Keratinocyte (primary cell): ENCODE results near the gene AHRR. TPM values are rescaled to one million over a fixed set of nuclear protein-coding genes. Genes with fewer than 3 reads are reported as not detected.

Experiments used
- DNase-seq: peaks from one replicate; pipeline ENCODE4 v3.0.0-alpha.2; 2011; ENCODE audit warnings: low read depth, missing footprints, low spot score
- FAIRE-seq: peaks from 2 replicates; lab custom pipeline; 2011; peaks lifted over from hg19 to GRCh38; lab: Jason Lieb, UNC
- H2AFZ ChIP-seq: 2 replicates; pipeline ENCODE4 v1.6.0; 2012; ENCODE audit warnings: low read length, control low read depth, inconsistent platforms; ENCODE audit not compliant: control insufficient read depth
- H3K27ac ChIP-seq: 2 replicates; pipeline ENCODE4 v1.5.1; 2011; ENCODE audit warnings: low read length; ENCODE audit not compliant: control insufficient read depth, insufficient read depth
- H3K27me3 ChIP-seq: 3 replicates; pipeline ENCODE4 v1.6.0; 2011; ENCODE audit warnings: low read length; ENCODE audit not compliant: control insufficient read depth, insufficient read depth; ENCODE audit errors: extremely low read depth
- H3K36me3 ChIP-seq, 2 experiments: 2 replicates in 1 of 2; 3 replicates in 1 of 2; pipeline ENCODE4 v1.5.1; 2011; ENCODE audit warnings: low read length in 2 of 2, mild to moderate bottlenecking in 1 of 2; ENCODE audit not compliant: control insufficient read depth in 2 of 2, insufficient read depth in 2 of 2; ENCODE audit errors: extremely low read depth in 1 of 2
- H3K4me1 ChIP-seq: 3 replicates; pipeline ENCODE4 v1.5.1; 2011; ENCODE audit warnings: low read length; ENCODE audit not compliant: control insufficient read depth, insufficient read depth; ENCODE audit errors: extremely low read depth
- H3K4me2 ChIP-seq: 3 replicates; pipeline ENCODE4 v1.6.0; 2011; ENCODE audit warnings: low read depth, low read length; ENCODE audit not compliant: control insufficient read depth, insufficient read depth; ENCODE audit errors: extremely low read depth
- H3K4me3 ChIP-seq, 3 experiments: fragments of 200-600 bp in 1 of 3; sonication (generic) in 1 of 3; 2 replicates in 2 of 3; 3 replicates in 1 of 3; pipeline ENCODE4 v1.5.1; 2011 to 2016; ENCODE audit warnings: low read length in 3 of 3, mild to moderate bottlenecking in 3 of 3, control low read depth in 2 of 3, inconsistent platforms in 1 of 3, low read depth in 1 of 3, mixed read lengths in 1 of 3, mixed run types in 1 of 3, moderate library complexity in 1 of 3; ENCODE audit not compliant: control insufficient read depth in 2 of 3, insufficient read depth in 2 of 3; ENCODE audit errors: extremely low read depth in 1 of 3
- H3K79me2 ChIP-seq: 2 replicates; pipeline ENCODE4 v1.6.0; 2012; ENCODE audit warnings: low read length; ENCODE audit not compliant: control insufficient read depth, insufficient read depth
- H3K9ac ChIP-seq: 3 replicates; pipeline ENCODE4 v1.6.0; 2011; ENCODE audit warnings: low read length; ENCODE audit not compliant: control insufficient read depth, insufficient read depth; ENCODE audit errors: extremely low read depth
- H3K9me1 ChIP-seq: 3 replicates; pipeline ENCODE4 v1.6.0; 2011; ENCODE audit warnings: low read length; ENCODE audit not compliant: control insufficient read depth, insufficient read depth; ENCODE audit errors: extremely low read depth
- H3K9me3 ChIP-seq: 2 replicates; pipeline ENCODE4 v1.5.1; 2012; ENCODE audit warnings: low read depth, low read length; ENCODE audit not compliant: control insufficient read depth
- H4K20me1 ChIP-seq: 3 replicates; pipeline ENCODE4 v1.6.0; 2011; ENCODE audit warnings: low read length; ENCODE audit not compliant: control insufficient read depth, insufficient read depth; ENCODE audit errors: extremely low read depth
- CTCF ChIP-seq, 3 experiments: IDR thresholded peaks in 1 of 3; conservative IDR thresholded peaks in 1 of 3; optimal IDR thresholded peaks in 1 of 3; 2 replicates in 2 of 3; 3 replicates in 1 of 3; pipeline versions ENCODE3 to v1.5.1; 2011; ENCODE audit warnings: low read length in 3 of 3, mild to moderate bottlenecking in 3 of 3, moderate library complexity in 2 of 3, control low read depth in 1 of 3, inconsistent platforms in 1 of 3; ENCODE audit not compliant: insufficient read depth in 2 of 3; ENCODE audit errors: extremely low read depth in 1 of 3
- EZH2 ChIP-seq: IDR thresholded peaks from one replicate; pipeline ENCODE4 v1.6.1; 2012; ENCODE audit warnings: inconsistent platforms, mild to moderate bottlenecking, low read length, moderate library complexity
- dilution Hi-C: fragments of 300-500 bp; cut with MboI; formaldehyde crosslinking; loops from one replicate; pipeline ENCODE4 v1.7.0; 2020; ENCODE audit warnings: low sequenced_read_pairs; ENCODE audit not compliant: extremely low pct_ligation_motif_present
- polyA plus RNA-seq, 5 experiments: library from polyadenylated mRNA; depleted of rRNA in 3 of 5; stranded (reverse) in 3 of 5; stranded (forward) in 1 of 5; unstranded in 1 of 5; fragments of >200 nt; gene quantifications; 1 replicate in 1 of 5; 2 replicates in 3 of 5; 3 replicates in 1 of 5; pipeline versions ENCODE4 v1.2.1 to v1.2.3, GENCODE V29; 2011 to 2012; ENCODE audit warnings: missing spikeins in 2 of 5, low read depth in 1 of 5, low replicate concordance in 1 of 5

Gene AHRR
- polyA plus RNA-seq, 1 donor (not counting 4 experiments of a cell fraction or from before 2014, with no cell fraction given) = 0.24 TPM

- Histone ChIP-seq H3K9me1 (no peaks in the 10 kb centered on the region), H3K27me3 (peaks cover 3% of the 10 kb centered on the region), H3K4me1 (no peaks in the 10 kb centered on the region), H3K36me3 (no peaks in the 10 kb centered on the region), H3K27ac (no peak overlapping the region), H2AFZ (no peak overlapping the region), H3K4me3 (no peak overlapping the region), H3K9me3 (no peaks in the 10 kb centered on the region), H3K9ac (no peak overlapping the region), H3K4me2 (no peak overlapping the region), H3K79me2 (no peaks in the 10 kb centered on the region), H4K20me1 (no peaks in the 10 kb centered on the region)
- dilution Hi-C loops = no loop called here
- FAIRE-seq = no peak
- no peak for TF ChIP-seq CTCF (optimal IDR thresholded peaks at IDR 0.05 in 1 of 3, IDR thresholded peaks at IDR 0.05 in 1 of 3, conservative IDR thresholded peaks at IDR 0.05 in 1 of 3; ENCODE audit: extremely low read depth in 1 of 3, insufficient read depth in 2 of 3, low read length in 3 of 3)
- TF ChIP-seq EZH2 = no peak
- no peak for DNase-seq
Observed at GRCh38 chr5:351084-351920, 29.8 kb downstream of the AHRR start.

- H3K4me2 ChIP-seq = no peak overlapping the region
- dilution Hi-C loops = no loop called here
- H3K4me3 ChIP-seq = no peak overlapping the region
- peaks cover 3% of the 10 kb centered on the region for H3K27me3 ChIP-seq
- no peak overlapping the region for H3K9ac ChIP-seq
- TF ChIP-seq EZH2 (no peak), CTCF (optimal IDR thresholded peaks at IDR 0.05 in 1 of 3, IDR thresholded peaks at IDR 0.05 in 1 of 3, conservative IDR thresholded peaks at IDR 0.05 in 1 of 3; ENCODE audit: extremely low read depth in 1 of 3, insufficient read depth in 2 of 3, low read length in 3 of 3) (no peak)
- H3K79me2 ChIP-seq = no peaks in the 10 kb centered on the region
- H4K20me1 ChIP-seq = no peaks in the 10 kb centered on the region
- no peaks in the 10 kb centered on the region for H3K9me3 ChIP-seq
- H3K4me1 ChIP-seq = no peaks in the 10 kb centered on the region
- no peaks in the 10 kb centered on the region for H3K9me1 ChIP-seq
- no peaks in the 10 kb centered on the region for H3K36me3 ChIP-seq
- no peak overlapping the region for H3K27ac ChIP-seq
- FAIRE-seq (no peak), DNase-seq (no peak)
- no peak overlapping the region for H2AFZ ChIP-seq
Observed at GRCh38 chr5:351921-352245, 30.4 kb downstream of the AHRR start.
